HTERT RPE-1 (cell line): Measurements from ENCODE around the gene RALGAPA2.

Experiments used
- in situ Hi-C: fragments of 300-500 bp; cut with MboI; formaldehyde crosslinking; loops from 4 replicates; pipeline ENCODE4 v1.14.3; 2020; ENCODE audit warnings: low sequenced_read_pairs

The RALGAPA2 gene

GRCh38 chr20:20412750-20413149 is 299.7 kb downstream of the RALGAPA2 start:
- in situ Hi-C loops, result no loop called here

GRCh38 chr20:20411836-20412235 is 300.6 kb downstream of the RALGAPA2 start:
- in situ Hi-C loops, result no loop called here

GRCh38 chr20:20411402-20411801 is 301.0 kb downstream of the RALGAPA2 start:
- in situ Hi-C loops, result no loop called here

GRCh38 chr20:20410678-20411077 is 301.8 kb downstream of the RALGAPA2 start:
- in situ Hi-C loops, result no loop called here

GRCh38 chr20:20409331-20409730 is 303.1 kb downstream of the RALGAPA2 start:
- in situ Hi-C loops, result no loop called here

GRCh38 chr20:20407891-20408805 is 304.3 kb downstream of the RALGAPA2 start:
- in situ Hi-C loops, result no loop called here

- in situ Hi-C loops, result no loop called here
Measured at GRCh38 chr20:20406306-20406705, 306.1 kb downstream of the RALGAPA2 start.

GRCh38 chr20:20405623-20406022 is 306.8 kb downstream of the RALGAPA2 start:
- in situ Hi-C loops, result no loop called here

GRCh38 chr20:20404633-20405032 is 307.8 kb downstream of the RALGAPA2 start:
- in situ Hi-C loops, result no loop called here

- in situ Hi-C loops, result no loop called here
Measured at GRCh38 chr20:20401991-20402390, 310.5 kb downstream of the RALGAPA2 start.

- in situ Hi-C loops, result no loop called here
Measured at GRCh38 chr20:20399531-20400500, 312.6 kb downstream of the RALGAPA2 start.

- in situ Hi-C loops, result no loop called here
Measured at GRCh38 chr20:20398123-20398522, 314.3 kb downstream of the RALGAPA2 start.

GRCh38 chr20:20396794-20397193 is 315.6 kb downstream of the RALGAPA2 start:
- in situ Hi-C loops, result no loop called here

- in situ Hi-C loops, result no loop called here
Measured at GRCh38 chr20:20395903-20396568, 316.4 kb downstream of the RALGAPA2 start.

GRCh38 chr20:20395087-20395486 is 317.4 kb downstream of the RALGAPA2 start:
- in situ Hi-C loops, result no loop called here

- in situ Hi-C loops, result no loop called here
Measured at GRCh38 chr20:20393207-20394120, 319.0 kb downstream of the RALGAPA2 start.

- in situ Hi-C loops, result no loop called here
Measured at GRCh38 chr20:20391766-20392165, 320.7 kb downstream of the RALGAPA2 start.

- in situ Hi-C loops, result no loop called here
Measured at GRCh38 chr20:20391115-20391514, 321.3 kb downstream of the RALGAPA2 start.

GRCh38 chr20:20390393-20390792 is 322.1 kb downstream of the RALGAPA2 start:
- in situ Hi-C loops, result no loop called here

- in situ Hi-C loops, result no loop called here
Measured at GRCh38 chr20:20386192-20386591, 326.3 kb downstream of the RALGAPA2 start.
